ENCODE data around the gene DIDO1. TPM values are rescaled to one million over a fixed set of nuclear protein-coding genes. Genes with fewer than 3 reads are reported as not detected.
A peak's percentile ranks its signal among the peaks of the same experiment; 100 is the strongest.

DIDO1 gene
- total and polyA plus RNA-seq, 2 of the 13 experiments (the other 11 are each of a cell fraction or from before 2014, with no cell fraction given) = 75.0 to 75.1 TPM

DNA sequence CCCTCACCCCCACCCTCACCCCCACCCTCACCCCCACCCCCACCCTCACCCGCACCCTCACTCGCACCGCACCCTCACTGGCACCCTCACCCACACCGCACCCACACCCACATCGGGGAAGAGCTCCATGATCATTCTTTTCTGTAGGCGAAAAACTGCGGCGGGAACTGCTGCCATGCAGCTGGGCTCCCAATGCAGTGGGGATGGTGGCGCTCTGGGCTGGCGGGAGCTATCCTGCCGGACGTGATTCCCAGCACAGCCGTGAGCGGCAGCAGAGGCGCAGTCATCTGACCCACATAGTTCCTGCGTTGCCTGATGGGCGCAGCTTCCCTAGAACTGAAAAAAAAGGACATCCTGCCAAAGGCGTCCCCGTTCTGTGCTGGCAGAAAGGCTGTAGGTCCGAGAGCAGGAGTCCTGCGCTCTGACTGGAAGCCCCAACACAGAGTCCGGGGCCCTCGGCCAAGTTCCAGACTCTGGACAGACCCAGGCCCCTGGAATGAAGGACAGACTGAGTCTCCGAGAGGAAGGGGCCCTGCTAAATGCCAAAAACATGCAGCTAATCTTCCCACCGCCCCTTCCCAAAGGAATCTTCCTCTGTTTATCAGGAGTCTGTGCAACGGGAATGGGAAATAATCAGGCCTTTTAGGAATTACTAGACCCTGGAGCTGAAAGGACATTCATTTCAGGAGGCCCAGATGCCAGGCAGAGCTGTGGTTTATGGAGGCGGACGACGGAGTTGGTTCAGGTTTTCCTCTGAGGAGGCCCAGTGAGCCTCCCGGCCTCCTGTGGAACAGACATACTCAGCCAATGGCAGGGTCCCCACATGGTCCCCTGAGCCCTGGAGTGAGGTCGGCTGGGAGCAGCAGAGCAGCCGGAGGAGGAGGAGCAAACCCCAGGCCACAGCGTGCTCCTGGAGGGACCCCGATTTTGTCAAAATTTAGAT lies 50.6 kb downstream of the DIDO1 start (continued):
- TF ChIP-seq THYN1 (CRISPR knock-in tag; IDR thresholded peaks at IDR 0.05; ENCODE audit: borderline replicate concordance, low read depth) (no peak), ZNF430 (CRISPR knock-in tag; IDR thresholded peaks at IDR 0.05) (peak; percentile 77; the same call in 1 of the 2 replicates), REL (CRISPR knock-in tag; conservative IDR thresholded peaks at IDR 0.05) (no peak), MIXL1 (CRISPR knock-in tag; IDR thresholded peaks at IDR 0.05) (peak; percentile 58; the same call in 1 of the 2 replicates), SMARCC2 (IDR thresholded peaks at IDR 0.05) (no peak), ZNF549 (CRISPR knock-in tag; IDR thresholded peaks at IDR 0.05) (no peak), SYNCRIP (IDR thresholded peaks at IDR 0.05; ENCODE audit: insufficient read depth, low read depth, low read length) (no peak), HMG20B (CRISPR knock-in tag; conservative IDR thresholded peaks at IDR 0.05) (0 out of 2 replicates have a peak, but pooled peaks have one; percentile 36), ZBTB38 (CRISPR knock-in tag; IDR thresholded peaks at IDR 0.05) (peak; percentile 83), ZNF7 (CRISPR knock-in tag; IDR thresholded peaks at IDR 0.05) (no peak), ZNF251 (CRISPR knock-in tag; IDR thresholded peaks at IDR 0.05) (peak; percentile 18; the same call in 1 of the 2 replicates)
- TF ChIP-seq, protein P1, sequence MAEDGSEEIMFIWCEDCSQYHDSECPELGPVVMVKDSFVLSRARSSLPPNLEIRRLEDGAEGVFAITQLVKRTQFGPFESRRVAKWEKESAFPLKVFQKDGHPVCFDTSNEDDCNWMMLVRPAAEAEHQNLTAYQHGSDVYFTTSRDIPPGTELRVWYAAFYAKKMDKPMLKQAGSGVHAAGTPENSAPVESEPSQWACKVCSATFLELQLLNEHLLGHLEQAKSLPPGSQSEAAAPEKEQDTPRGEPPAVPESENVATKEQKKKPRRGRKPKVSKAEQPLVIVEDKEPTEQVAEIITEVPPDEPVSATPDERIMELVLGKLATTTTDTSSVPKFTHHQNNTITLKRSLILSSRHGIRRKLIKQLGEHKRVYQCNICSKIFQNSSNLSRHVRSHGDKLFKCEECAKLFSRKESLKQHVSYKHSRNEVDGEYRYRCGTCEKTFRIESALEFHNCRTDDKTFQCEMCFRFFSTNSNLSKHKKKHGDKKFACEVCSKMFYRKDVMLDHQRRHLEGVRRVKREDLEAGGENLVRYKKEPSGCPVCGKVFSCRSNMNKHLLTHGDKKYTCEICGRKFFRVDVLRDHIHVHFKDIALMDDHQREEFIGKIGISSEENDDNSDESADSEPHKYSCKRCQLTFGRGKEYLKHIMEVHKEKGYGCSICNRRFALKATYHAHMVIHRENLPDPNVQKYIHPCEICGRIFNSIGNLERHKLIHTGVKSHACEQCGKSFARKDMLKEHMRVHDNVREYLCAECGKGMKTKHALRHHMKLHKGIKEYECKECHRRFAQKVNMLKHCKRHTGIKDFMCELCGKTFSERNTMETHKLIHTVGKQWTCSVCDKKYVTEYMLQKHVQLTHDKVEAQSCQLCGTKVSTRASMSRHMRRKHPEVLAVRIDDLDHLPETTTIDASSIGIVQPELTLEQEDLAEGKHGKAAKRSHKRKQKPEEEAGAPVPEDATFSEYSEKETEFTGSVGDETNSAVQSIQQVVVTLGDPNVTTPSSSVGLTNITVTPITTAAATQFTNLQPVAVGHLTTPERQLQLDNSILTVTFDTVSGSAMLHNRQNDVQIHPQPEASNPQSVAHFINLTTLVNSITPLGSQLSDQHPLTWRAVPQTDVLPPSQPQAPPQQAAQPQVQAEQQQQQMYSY (CRISPR knock-in tag; IDR thresholded peaks at IDR 0.05) = no peak
- TF ChIP-seq, protein P2, sequence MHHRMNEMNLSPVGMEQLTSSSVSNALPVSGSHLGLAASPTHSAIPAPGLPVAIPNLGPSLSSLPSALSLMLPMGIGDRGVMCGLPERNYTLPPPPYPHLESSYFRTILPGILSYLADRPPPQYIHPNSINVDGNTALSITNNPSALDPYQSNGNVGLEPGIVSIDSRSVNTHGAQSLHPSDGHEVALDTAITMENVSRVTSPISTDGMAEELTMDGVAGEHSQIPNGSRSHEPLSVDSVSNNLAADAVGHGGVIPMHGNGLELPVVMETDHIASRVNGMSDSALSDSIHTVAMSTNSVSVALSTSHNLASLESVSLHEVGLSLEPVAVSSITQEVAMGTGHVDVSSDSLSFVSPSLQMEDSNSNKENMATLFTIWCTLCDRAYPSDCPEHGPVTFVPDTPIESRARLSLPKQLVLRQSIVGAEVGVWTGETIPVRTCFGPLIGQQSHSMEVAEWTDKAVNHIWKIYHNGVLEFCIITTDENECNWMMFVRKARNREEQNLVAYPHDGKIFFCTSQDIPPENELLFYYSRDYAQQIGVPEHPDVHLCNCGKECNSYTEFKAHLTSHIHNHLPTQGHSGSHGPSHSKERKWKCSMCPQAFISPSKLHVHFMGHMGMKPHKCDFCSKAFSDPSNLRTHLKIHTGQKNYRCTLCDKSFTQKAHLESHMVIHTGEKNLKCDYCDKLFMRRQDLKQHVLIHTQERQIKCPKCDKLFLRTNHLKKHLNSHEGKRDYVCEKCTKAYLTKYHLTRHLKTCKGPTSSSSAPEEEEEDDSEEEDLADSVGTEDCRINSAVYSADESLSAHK (CRISPR knock-in tag; IDR thresholded peaks at IDR 0.05; ENCODE audit: borderline replicate concordance) = peak; percentile 54; the same call in 1 of the 2 replicates
- TF ChIP-seq, protein P3, sequence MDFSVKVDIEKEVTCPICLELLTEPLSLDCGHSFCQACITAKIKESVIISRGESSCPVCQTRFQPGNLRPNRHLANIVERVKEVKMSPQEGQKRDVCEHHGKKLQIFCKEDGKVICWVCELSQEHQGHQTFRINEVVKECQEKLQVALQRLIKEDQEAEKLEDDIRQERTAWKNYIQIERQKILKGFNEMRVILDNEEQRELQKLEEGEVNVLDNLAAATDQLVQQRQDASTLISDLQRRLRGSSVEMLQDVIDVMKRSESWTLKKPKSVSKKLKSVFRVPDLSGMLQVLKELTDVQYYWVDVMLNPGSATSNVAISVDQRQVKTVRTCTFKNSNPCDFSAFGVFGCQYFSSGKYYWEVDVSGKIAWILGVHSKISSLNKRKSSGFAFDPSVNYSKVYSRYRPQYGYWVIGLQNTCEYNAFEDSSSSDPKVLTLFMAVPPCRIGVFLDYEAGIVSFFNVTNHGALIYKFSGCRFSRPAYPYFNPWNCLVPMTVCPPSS (IDR thresholded peaks at IDR 0.05) = no peak

All from HepG2 (cell line).